H7 (cell line): ENCODE measurements around the gene SMAD6. TPM values are rescaled to one million over a fixed set of nuclear protein-coding genes. Genes with fewer than 3 reads are reported as not detected.

Source experiments
- DNase-seq: peaks from one replicate; pipeline ENCODE4 v3.0.0; 2012
- H3K27me3 ChIP-seq: 2 replicates; pipeline ENCODE4 v1.6.0; 2011; ENCODE audit warnings: mild to moderate bottlenecking, low read length; ENCODE audit not compliant: control insufficient read depth, insufficient read depth
- H3K36me3 ChIP-seq: replicated peaks from 2 replicates; pipeline ENCODE4 v1.5.1; 2011; ENCODE audit warnings: low read length; ENCODE audit not compliant: control insufficient read depth, insufficient read depth
- H3K4me3 ChIP-seq: 2 replicates; pipeline ENCODE4 v1.5.1; 2011; ENCODE audit warnings: low read depth, mild to moderate bottlenecking, control low read depth, low read length, moderate library complexity; ENCODE audit not compliant: insufficient read depth
- total RNA-seq: library from RNA; depleted of rRNA; stranded (reverse); fragments of >200 nt; shearing (Covaris generic); gene quantifications from 2 replicates; pipeline ENCODE4 v1.2.3, GENCODE V29; 2014

SMAD6 gene
- total RNA-seq, 1 experiment from 2014 or later, result 25.4 TPM

DNA sequence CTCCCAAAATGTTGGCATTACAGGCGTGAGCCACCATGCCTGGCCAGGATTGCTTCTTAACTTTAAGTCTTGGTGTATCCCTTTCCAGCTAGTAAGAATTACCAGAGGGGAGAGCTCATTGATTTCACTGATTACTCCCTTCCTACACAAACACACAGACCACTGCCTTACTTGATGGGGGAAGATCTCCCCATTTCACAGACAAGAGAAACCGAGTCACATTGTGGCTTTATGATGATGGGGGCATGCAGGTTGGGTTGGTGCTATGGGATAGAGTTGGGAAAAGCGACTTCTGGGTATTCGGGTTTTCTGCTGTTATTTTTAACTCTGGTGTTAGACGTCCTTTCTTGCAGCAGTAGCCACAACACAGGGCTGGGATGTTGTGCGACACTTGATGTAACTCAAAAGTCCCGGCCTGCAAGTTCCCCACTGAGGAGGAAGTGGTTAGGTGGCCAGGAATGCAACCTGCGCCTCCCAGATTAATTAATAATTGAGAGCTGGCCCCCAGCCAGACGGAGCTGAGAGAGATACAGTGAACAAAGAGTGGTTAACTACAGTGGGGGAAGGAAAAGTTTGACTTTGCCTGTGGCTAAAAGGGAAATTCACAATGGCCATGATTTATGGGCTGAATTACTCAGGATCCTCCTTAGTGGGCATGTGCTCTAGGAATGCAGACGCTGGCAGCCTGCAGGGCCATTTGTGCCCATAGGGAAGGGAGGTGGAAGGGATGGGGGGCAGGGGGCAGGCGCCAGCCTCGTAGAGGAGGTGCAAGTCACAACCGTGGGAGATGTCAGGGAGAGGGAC is 63.6 kb downstream of the SMAD6 start:
- no peak for DNase-seq
- Histone ChIP-seq H3K36me3 (no peaks in the 10 kb centered on the region), H3K27me3 (no peaks in the 10 kb centered on the region)

DNA sequence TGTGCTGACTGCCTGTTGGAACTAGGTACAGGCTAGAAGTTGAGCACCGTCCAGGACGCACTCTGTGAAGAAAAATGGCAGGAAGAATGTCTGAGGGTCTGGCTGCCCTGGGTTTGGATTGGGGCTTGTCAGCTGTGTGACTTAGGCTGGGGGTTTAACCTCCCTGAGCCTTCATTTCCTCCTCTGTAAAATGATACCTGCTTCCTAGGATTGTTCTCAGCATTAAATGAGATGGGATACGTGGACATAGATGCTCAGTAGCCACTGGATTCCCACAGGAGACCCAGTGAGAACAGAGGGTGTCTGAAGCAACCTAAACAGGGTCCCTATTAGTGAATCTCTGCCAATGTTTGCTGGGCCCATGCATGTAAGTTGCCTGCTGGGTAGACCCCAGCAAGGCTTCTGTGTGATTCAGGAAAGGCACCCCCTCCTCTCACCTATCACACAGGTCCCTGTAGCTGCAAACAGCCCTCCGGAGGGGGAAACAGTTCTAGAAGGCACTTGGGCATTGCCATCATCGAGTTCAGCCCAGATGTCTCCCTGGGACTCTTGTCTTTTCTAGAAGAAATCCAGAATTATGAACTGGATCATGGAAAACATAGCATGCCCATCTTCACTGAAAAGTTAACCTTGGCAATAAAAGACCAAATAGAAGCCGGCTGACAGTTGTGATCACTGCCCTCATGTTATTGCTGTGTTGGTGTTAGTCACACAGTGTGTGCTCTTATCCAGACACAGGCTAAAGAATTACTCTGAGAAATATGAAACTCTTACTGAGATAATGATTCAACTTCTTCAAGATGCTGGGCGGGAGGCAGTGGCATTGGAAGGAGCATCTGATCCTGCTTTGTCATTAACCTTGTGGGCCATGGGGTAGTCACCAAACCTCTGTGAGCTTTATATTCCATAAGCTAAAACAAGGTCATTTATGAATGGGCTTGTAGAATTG is 64.5 kb downstream of the SMAD6 start:
- Histone ChIP-seq H3K27me3 (no peaks in the 10 kb centered on the region), H3K36me3 (no peaks in the 10 kb centered on the region), H3K4me3 (no peak overlapping the region)
- DNase-seq, result no peak

More for the DNA sequence above, 63.6 kb downstream of the SMAD6 start:
- no peak overlapping the region for H3K4me3 ChIP-seq

DNA sequence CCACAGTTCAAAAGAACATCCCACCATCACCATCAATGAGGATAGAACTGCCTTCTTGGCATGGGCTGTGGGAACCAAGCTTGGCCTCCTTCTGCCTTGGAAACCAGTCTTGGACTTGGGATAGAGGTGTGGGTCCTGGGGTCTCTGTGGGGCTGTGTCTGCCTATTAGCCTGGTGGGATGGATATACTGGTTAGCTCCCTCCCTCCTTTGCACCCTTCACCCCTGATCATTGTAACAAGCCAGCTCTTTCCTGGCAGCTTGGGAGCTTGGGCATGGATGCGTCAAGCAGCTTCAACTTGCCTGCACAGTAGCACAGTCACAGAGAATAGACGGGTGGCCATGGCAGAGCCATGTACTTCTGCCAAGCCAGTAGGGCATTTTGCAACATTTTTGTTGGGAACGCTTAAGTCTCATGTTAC is 65.2 kb downstream of the SMAD6 start:
- DNase-seq, result no peak
- no peaks in the 10 kb centered on the region for H3K36me3 ChIP-seq
- H3K27me3 ChIP-seq, result no peaks in the 10 kb centered on the region
- no peak overlapping the region for H3K4me3 ChIP-seq

DNA sequence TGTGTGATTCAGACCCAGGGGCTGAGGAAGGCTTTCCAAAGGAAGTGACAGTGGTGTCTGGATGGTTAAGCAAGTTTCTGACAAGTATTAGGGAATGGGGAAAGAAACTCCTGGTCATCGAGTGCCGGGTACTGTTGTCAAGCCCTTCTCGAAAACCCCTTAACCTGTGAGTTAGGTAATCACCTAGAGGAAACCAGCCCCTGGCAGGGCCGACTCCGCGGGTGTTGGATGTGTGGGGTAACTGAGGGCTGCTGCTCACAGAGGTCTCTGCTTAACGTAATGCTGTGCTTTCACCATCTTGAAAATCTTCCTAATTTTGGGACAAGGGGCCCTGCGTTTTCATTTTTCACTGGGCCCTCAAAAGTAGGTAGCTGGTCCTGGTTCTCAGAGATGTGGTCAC is 67.0 kb downstream of the SMAD6 start:
- H3K27me3 ChIP-seq, result no peaks in the 10 kb centered on the region
- no peak for DNase-seq
- no peak overlapping the region for H3K4me3 ChIP-seq
- no peaks in the 10 kb centered on the region for H3K36me3 ChIP-seq

DNA sequence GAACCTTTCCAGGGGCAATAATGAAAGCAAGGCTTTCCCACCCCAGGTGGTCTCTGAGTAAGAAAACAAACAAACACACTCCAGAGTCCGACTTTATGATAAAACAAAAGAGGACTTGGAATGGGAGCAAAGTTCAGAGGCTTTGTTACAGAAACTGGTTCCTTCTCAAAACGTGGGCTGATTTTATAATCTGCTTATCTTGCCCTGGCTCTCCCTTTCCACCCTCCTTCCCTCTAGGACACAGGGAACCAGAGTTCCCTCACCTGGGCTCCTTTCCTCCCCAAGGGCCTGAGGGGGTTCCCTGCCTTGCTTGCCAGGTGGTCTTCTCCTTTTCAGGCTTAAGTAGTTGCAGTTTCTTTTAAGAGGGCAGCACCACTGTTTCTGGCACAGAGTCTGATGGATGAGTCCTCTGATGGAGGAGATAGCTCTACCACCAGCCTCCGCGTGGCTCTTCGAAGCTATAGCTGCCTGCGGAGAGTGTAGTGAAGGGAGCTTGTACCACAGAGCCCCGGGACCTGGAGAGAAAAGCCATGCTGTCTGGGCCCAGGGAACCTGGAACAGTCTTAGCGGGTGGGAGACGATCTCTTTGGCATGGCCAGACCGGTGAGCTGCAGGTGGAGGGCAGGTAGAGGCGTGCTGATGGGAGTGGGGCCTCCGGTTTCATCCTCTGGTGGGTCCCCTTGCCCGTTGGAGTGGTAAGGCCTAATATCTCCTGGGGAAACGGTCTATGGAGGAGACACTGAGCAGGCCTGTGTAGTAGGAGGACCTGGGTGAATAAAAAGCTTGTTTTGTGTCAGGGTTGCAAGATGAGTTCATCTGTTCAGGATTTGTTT is 68.7 kb downstream of the SMAD6 start:
- no peak for DNase-seq

DNA sequence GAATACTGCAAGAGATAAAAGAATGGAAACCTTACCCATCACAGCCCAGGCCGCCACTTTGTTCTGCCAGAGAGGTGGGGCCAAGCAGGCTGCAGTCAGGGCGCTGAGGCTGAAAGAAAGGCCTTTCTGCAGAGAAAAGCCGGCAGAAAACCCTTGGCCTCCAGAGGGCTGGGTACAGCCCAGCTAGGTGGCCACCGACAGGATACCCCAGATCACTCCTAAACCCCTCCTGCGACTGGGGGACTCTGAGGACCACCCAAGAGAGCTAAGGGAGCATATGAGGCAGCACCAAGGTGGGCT is 69.3 kb downstream of the SMAD6 start:
- no peaks in the 10 kb centered on the region for H3K27me3 ChIP-seq
- H3K4me3 ChIP-seq, result no peak overlapping the region
- no peaks in the 10 kb centered on the region for H3K36me3 ChIP-seq
- DNase-seq, result no peak

More for the DNA sequence above, 68.7 kb downstream of the SMAD6 start:
- H3K4me3 ChIP-seq, result no peak overlapping the region
- H3K36me3 ChIP-seq, result no peaks in the 10 kb centered on the region
- H3K27me3 ChIP-seq, result no peaks in the 10 kb centered on the region

DNA sequence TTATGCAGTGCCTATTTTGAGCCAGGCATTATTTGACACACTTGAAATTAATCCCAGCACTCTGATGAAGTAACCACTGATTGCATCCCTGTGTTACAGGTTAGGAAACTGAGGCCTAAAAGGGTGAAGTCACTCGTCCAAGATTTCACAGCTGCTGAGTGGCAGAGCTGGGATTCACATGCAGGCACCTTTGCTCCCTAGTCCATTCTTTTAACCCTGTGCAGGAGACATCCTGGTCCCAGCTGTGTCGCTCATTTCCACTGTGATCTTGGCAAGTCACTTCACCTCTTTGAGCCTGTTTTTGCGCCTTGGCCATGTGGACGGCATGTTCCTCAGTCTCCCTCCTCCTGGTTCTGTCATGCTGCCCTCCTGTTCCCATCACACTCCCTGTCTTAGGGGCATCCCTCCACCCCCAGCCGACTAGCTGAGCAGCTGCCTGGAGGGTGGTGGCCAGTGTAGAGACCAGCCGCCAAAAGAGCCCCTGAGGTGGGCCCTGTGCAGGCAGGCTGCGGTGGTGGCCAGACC is 70.6 kb downstream of the SMAD6 start:
- no peaks in the 10 kb centered on the region for H3K27me3 ChIP-seq
- no peak for DNase-seq
- no peak overlapping the region for H3K4me3 ChIP-seq
- H3K36me3 ChIP-seq, result no peaks in the 10 kb centered on the region

DNA sequence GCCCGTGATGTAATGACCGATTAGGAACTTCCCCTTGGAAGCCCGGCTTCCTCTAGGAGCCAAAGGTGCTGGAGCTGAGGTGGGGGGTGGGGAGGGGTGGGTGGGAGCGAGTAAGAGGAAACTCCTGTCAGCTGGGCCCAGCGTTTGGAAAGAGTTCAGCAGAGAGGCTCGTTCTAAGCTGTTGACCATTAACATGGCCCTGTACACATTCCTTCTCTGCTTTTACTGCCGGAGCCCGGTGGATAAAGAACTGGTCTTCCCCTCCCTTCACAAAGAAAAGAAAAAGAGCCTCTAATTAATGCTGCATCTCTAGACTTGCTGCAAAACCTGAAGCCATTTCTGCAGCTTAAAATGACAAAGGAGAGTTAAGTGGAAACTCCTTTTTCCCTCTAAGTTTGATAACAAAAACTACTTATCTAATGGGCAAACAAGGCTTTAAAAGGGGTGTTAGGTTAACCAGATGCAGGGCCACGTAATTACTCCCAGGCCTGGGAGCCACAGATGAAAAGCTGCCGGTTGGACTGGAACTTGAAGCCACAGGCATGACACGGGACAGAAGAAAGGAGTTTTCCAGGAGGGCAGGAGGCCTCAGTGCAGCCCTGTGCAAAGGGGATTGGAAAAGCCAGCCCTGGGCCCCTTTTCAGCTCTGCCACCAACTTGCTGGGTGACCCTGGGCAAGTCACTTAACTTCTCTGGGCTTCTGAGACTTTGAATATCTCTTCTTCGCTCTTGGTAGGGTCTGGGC is 71.3 kb downstream of the SMAD6 start:
- H3K27me3 ChIP-seq, result no peaks in the 10 kb centered on the region
- H3K4me3 ChIP-seq, result no peak overlapping the region
- H3K36me3 ChIP-seq, result no peaks in the 10 kb centered on the region
- DNase-seq, result peak; percentile 17

DNA sequence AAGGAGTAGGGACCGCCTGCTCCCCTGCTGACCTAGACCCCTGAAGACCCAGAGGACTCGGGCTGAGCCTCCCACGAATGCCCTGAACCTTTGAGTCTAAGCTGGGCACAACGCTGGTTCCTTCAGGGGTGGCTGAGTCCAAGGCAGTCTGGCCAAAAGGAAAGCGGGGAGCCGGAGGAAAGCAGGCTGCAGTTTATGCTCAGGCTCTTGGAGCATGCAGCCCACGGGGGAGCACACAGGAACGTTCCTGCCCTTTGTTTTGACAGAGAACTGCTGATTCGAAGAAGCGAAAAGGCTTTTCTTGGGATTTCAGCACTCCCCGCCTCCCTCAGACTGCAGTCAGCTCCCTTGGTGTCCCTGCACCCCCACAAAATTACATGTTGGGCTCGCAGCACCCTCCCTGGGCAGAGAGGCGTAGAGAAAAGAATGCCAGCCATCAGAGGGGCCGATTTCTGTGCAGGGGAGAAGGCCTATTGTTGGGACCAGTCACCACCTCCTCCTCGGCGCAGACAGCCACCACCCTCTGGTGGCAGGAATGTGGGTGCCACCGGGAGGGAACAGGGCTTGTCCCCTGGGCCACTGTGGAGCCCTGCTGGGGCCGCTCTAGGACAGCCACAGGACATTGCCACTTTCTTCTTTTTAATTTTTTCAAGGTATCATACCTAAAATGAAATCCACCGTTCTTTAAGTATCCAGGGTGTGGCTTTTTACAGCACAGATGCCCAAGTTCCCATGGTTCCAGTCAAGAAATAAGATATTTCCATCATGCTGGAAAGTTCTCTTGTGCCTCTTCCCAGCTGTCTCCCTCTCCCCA is 72.2 kb downstream of the SMAD6 start:
- no peaks in the 10 kb centered on the region for H3K36me3 ChIP-seq
- DNase-seq, result peak; percentile 97
- H3K27me3 ChIP-seq, result no peaks in the 10 kb centered on the region
- no peak overlapping the region for H3K4me3 ChIP-seq

DNA sequence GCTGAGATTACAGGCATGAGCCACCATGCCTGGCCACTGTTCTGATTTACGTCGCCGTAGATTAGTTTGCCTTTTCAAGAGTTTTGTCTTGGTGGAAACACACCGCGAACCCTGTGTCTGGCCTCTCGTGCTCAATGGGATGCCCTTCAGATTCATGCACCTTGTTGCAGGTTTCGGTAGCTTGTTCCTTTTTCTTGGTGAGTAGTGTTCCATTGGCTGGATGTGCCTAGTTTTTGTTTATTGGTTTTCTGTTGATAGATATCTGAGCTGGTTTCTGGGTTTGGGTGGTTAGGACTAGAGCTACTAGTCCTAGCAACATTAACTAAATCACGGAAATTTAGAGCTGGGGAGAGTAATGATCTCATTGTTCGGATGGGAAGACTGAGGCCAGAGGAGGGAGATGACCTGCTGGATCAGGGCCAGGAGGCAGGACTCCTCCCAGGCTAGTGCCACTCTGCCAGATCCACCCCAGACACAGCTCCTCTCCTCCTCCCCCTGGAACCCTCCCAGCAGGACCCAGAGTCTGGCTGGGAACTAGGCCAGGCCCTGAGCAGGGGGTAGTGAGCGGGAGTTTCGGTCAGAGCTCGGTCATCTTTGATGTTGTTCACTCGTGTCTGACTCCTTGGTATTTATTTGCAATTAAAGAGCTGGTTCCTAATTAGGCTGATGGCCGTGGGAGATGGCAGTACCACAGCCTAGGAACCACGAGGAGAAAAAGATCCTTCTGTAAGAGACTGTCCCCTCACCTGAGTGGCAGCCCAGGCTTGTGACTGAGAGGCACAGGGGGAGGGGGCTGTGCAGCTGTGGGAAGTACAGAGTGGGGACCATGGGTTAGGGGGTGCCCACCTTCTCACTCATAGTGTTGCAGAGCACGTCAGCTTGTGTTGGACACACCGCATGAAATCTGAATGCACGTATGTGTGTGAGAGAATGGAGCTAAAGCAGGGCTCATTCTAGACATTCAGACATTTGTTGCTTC is 73.4 kb downstream of the SMAD6 start:
- no peak overlapping the region for H3K4me3 ChIP-seq
- DNase-seq, result no peak
- no peaks in the 10 kb centered on the region for H3K27me3 ChIP-seq
- no peaks in the 10 kb centered on the region for H3K36me3 ChIP-seq

DNA sequence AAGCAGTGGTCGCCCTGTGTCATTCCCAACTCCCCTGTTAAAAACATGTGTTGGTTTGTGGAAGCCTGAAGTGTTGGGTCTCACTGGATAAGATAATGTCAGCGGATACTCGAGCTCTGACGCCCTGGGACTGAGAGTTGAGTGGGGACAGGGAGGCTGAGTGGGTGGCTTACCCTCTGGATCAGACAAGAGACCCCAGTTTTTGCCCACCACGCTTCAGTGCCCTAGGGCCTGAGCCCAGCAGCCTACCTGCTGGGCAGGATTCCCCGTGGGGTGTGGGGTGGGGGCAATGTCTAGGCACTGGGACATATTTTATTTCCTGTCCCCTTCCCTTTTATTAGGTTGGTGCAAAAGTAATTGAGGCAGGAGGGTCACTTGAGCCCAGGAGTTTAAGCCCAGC is 75.0 kb downstream of the SMAD6 start:
- no peak for DNase-seq
- H3K4me3 ChIP-seq, result no peak overlapping the region
- no peaks in the 10 kb centered on the region for H3K36me3 ChIP-seq
- H3K27me3 ChIP-seq, result no peaks in the 10 kb centered on the region

DNA sequence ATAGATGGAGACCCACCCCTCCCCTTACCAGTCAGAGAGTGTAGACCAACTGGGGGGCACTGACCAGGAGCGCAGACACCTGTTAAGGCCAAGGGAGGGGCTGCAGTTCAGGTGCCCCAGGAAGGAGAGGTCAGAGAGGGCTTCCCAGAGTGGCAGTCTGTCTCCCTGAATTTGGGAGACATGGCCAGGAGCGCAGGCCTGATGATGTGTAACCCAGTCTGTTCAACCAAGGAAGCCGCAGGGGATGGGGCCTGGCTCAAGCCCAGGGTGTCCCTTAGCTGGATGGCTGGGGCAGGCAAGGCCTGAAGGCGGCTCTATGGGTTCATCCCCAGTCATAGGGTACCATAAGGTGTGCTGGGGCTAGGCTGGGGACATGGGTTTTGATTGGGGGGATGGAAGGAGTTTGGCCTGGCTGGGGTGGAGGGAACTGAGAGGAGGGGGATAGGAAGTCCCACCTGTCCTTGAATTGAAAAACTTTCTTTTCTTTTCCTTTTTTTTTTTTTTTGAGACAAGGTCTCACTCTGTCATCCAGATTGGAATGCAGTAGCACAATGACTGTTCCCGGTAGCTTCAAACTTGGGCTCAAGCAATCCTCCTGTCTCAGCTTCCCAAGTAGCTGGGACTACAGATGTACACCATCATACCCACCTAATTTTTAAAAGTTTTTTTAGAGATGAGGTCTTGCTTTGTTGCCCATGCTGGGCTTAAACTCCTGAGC is 75.7 kb downstream of the SMAD6 start:
- H3K4me3 ChIP-seq, result no peak overlapping the region
- DNase-seq, result no peak
- no peaks in the 10 kb centered on the region for H3K36me3 ChIP-seq
- H3K27me3 ChIP-seq, result no peaks in the 10 kb centered on the region
